OCI-LY3 (cell line): Measurements from ENCODE around the gene MTRF1.
"Not testable (repeated sequence)": the region's sequence is repeated elsewhere in the genome, so short reads cannot be mapped to it uniquely, and the experiment has no call there.

Source experiments
- EZH2phosphoT487 ChIP-seq: fragments of 200-600 bp; shearing (Covaris generic); IDR thresholded peaks from 2 replicates; pipeline ENCODE4 v1.6.1; 2018; ENCODE audit warnings: antibody characterized with exemption, mixed run types, low read depth
- TF ChIP-seq, protein P1 (sequence below): fragments of 200-600, 300-600 bp; sonication (generic); IDR thresholded peaks from 2 replicates; pipeline ENCODE4 v1.5.1; 2014; ENCODE audit warnings: antibody characterized with exemption, low read length, low read depth

DNA sequence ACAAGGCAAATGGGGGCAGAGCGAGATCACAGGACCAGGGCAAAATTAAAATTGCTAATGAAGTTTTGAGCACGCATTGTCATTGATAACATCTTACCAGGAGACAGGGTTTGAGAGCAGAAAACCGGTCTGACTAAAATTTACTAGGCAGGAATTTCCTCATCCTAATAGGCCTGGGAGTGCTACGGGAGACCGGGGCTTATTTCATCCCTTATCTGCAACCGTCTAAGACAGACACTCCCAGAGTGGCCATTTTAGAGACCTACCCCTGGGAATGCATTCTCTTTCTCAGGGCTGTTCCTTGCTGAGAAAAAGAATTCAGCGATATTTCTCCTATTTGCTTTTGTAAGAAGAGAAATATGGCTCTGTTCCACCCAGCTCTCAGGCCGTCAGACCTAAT is 87.8 kb downstream of the MTRF1 start:
- TF ChIP-seq, protein P1, sequence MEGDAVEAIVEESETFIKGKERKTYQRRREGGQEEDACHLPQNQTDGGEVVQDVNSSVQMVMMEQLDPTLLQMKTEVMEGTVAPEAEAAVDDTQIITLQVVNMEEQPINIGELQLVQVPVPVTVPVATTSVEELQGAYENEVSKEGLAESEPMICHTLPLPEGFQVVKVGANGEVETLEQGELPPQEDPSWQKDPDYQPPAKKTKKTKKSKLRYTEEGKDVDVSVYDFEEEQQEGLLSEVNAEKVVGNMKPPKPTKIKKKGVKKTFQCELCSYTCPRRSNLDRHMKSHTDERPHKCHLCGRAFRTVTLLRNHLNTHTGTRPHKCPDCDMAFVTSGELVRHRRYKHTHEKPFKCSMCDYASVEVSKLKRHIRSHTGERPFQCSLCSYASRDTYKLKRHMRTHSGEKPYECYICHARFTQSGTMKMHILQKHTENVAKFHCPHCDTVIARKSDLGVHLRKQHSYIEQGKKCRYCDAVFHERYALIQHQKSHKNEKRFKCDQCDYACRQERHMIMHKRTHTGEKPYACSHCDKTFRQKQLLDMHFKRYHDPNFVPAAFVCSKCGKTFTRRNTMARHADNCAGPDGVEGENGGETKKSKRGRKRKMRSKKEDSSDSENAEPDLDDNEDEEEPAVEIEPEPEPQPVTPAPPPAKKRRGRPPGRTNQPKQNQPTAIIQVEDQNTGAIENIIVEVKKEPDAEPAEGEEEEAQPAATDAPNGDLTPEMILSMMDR = not testable (repeated sequence)
- TF ChIP-seq EZH2phosphoT487 = not testable (repeated sequence)
